A673 (cell line): Measurements from ENCODE around the gene EYA4. TPM values are rescaled to one million over a fixed set of nuclear protein-coding genes. Genes with fewer than 3 reads are reported as not detected.

ENCODE experiments used
- BruUV-seq: library from RNA; stranded (reverse); fragments of 400-500 nt; replicated peaks from 2 replicates; lab custom pipeline; 2021; lab: Mats Ljungman, UMichigan
- CTCF ChIA-PET: fragments of 300-600 bp; sonication (Branson Sonifier 250); formaldehyde crosslinking; loops from one replicate; lab custom pipeline; 2022; ENCODE audit warnings: antibody characterized with exemption; lab: Charles Lee
- POLR2A ChIA-PET: fragments of 300-600 bp; sonication (Branson Sonifier 250); formaldehyde crosslinking; loops from one replicate; lab custom pipeline; 2022; ENCODE audit warnings: antibody characterized with exemption; ENCODE audit not compliant: low non-redundant PET; lab: Charles Lee
- DNase-seq: peaks from one replicate; pipeline ENCODE4 v3.0.0-alpha.2; 2015; ENCODE audit warnings: low spot score
- H3K27ac ChIP-seq: fragments of 200-600 bp; sonication (generic); 2 replicates; pipeline ENCODE4 v1.5.1; 2016; ENCODE audit warnings: mixed run types, low read depth, mild to moderate bottlenecking, mixed read lengths, antibody characterized with exemption, low read length; ENCODE audit not compliant: poor library complexity, severe bottlenecking
- H3K27me3 ChIP-seq: fragments of 200-600 bp; sonication (generic); replicated peaks from 2 replicates; pipeline ENCODE4 v1.6.1; 2017; ENCODE audit warnings: mixed run types, low read depth, mild to moderate bottlenecking, mixed read lengths, antibody characterized with exemption, low read length; ENCODE audit not compliant: insufficient read depth, poor library complexity
- H3K36me3 ChIP-seq: fragments of 200-600 bp; sonication (generic); 2 replicates; pipeline ENCODE4 v1.6.1; 2016; ENCODE audit warnings: mixed run types, mild to moderate bottlenecking, mixed read lengths, antibody characterized with exemption, low read length; ENCODE audit not compliant: insufficient read depth, poor library complexity, severe bottlenecking
- H3K4me1 ChIP-seq: fragments of 200-600 bp; sonication (generic); 2 replicates; pipeline ENCODE4 v1.6.1; 2017; ENCODE audit warnings: mixed run types, mild to moderate bottlenecking, mixed read lengths, antibody characterized with exemption, low read length; ENCODE audit not compliant: insufficient read depth, poor library complexity, severe bottlenecking
- H3K4me3 ChIP-seq: fragments of 200-600 bp; sonication (generic); 2 replicates; pipeline ENCODE4 v1.5.1; 2016; ENCODE audit warnings: low read depth, mixed run types, mild to moderate bottlenecking, mixed read lengths, low read length; ENCODE audit not compliant: poor library complexity, severe bottlenecking
- H3K9me3 ChIP-seq: fragments of 200-600 bp; sonication (generic); 2 replicates; pipeline ENCODE4 v1.6.1; 2016; ENCODE audit warnings: mixed run types, low read depth, mild to moderate bottlenecking, mixed read lengths, antibody characterized with exemption, low read length; ENCODE audit not compliant: poor library complexity, severe bottlenecking
- EZH2 ChIP-seq: fragments of 200-600 bp; sonication (generic); IDR thresholded peaks from 2 replicates; pipeline ENCODE4 v1.6.1; 2017; ENCODE audit warnings: borderline replicate concordance, low read depth, mild to moderate bottlenecking, mixed read lengths, antibody characterized with exemption, low read length; ENCODE audit not compliant: poor library complexity, severe bottlenecking
- intact Hi-C: fragments of 100-400 bp; cut with micrococcal nuclease; formaldehyde crosslinking; loops from one replicate; pipeline ENCODE4 v1.10.0; 2022; ENCODE audit not compliant: unreplicated experiment
- total RNA-seq: library from RNA; stranded (reverse); gene quantifications from 2 replicates; pipeline ENCODE4 v1.2.3, GENCODE V29; 2021
- TF ChIP-seq, protein P1 (sequence below): fragments of 300-800, 200-600 bp; sonication (generic); conservative IDR thresholded peaks from 2 replicates; pipeline ENCODE4 v1.5.1; 2017; ENCODE audit warnings: low read depth, mild to moderate bottlenecking, antibody characterized with exemption, low read length, moderate library complexity, mixed read lengths

Gene EYA4
- total RNA-seq, 1 experiment from 2014 or later = 1.3 TPM

DNA sequence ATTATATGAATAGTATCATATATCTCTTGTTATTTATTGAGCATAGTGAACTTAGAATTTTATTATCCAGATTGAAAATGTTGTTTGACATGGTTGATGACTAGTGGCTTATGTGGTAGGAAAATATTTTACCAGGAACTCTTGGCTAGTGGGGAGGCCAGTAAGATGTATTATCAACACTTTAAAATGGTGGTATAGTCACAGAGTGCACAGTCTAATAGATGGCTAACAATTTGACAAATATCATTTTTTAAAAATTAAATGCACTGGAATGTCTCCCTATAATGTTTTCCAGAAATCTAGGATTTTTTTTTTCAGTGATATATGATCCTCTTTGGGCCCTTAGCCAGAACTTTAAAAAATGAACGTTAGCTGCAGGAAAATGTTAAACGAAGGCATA lies 26.9 kb upstream of the EYA4 start:
- DNase-seq = no peak
- CTCF ChIA-PET = no interaction called here
- no peak overlapping the region for H3K27ac ChIP-seq
- intact Hi-C loops = no loop called here
- no peaks in the 10 kb centered on the region for H3K36me3 ChIP-seq
- POLR2A ChIA-PET = no interaction called here
- no peak overlapping the region for H3K4me3 ChIP-seq
- BruUV-seq = no TSS peak
- TF ChIP-seq, protein P1, sequence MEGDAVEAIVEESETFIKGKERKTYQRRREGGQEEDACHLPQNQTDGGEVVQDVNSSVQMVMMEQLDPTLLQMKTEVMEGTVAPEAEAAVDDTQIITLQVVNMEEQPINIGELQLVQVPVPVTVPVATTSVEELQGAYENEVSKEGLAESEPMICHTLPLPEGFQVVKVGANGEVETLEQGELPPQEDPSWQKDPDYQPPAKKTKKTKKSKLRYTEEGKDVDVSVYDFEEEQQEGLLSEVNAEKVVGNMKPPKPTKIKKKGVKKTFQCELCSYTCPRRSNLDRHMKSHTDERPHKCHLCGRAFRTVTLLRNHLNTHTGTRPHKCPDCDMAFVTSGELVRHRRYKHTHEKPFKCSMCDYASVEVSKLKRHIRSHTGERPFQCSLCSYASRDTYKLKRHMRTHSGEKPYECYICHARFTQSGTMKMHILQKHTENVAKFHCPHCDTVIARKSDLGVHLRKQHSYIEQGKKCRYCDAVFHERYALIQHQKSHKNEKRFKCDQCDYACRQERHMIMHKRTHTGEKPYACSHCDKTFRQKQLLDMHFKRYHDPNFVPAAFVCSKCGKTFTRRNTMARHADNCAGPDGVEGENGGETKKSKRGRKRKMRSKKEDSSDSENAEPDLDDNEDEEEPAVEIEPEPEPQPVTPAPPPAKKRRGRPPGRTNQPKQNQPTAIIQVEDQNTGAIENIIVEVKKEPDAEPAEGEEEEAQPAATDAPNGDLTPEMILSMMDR = no peak
- TF ChIP-seq EZH2 = no peak
- H3K9me3 ChIP-seq = no peaks in the 10 kb centered on the region
- H3K4me1 ChIP-seq = no peaks in the 10 kb centered on the region
- H3K27me3 ChIP-seq = peaks cover 3% of the 10 kb centered on the region

DNA sequence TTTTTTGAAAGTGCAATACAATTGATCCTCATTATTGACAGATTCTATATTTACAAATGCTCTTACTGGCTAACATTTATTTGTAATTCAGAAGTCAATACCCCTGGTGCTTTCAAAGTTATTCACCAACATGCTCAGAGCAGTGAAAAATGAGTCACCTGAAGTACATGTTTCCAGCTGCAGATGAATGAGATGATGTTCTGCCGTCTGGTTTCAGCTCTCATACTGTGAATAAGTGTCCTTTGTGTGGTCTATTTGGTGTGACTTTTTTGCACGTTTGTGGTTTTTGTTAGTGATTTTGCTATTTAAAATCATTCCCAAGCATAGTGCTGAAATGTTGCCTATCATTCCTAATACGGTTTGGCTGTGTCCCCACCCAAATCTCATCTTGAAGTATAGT lies 22.3 kb upstream of the EYA4 start:
- Histone ChIP-seq H3K4me1 (no peaks in the 10 kb centered on the region), H3K27me3 (no peaks in the 10 kb centered on the region), H3K9me3 (no peaks in the 10 kb centered on the region), H3K36me3 (no peaks in the 10 kb centered on the region), H3K4me3 (no peak overlapping the region), H3K27ac (no peak overlapping the region)
- TF ChIP-seq, protein P1 = no peak
- no peak for TF ChIP-seq EZH2
- CTCF ChIA-PET = no interaction called here
- DNase-seq = no peak
- no TSS peak for BruUV-seq
- intact Hi-C loops = no loop called here
- POLR2A ChIA-PET = no interaction called here

DNA sequence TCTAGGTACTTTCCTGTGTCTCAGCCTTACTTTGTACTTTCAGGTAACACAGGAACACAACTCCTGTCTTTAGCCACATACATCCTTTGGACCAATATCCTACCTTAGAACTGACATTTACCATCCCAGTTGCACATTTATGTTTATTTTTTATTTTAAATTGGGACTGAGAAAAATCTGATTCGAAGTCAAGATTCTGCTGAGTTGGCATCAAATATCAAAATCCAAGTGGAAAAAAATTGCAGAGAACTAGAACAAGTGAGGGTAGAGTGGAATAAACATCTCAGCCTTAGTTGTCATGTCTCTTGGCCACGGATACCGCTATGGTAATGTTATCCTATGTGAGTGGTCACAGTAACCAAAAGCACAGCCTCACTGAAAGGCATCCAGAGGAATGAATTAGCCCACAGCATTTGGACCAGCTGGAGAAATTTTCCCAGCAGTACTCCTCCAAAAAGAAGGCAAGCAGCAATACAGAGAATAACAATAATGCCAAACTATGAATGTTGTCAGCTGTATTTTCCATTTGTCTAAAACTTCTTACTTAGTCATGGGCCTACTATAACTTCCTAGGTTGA lies 17.6 kb upstream of the EYA4 start:
- no peaks in the 10 kb centered on the region for H3K36me3 ChIP-seq
- H3K4me1 ChIP-seq = no peaks in the 10 kb centered on the region
- TF ChIP-seq, protein P1 = no peak
- no peak for TF ChIP-seq EZH2
- no TSS peak for BruUV-seq
- no peaks in the 10 kb centered on the region for H3K27me3 ChIP-seq
- ChIA-PET POLR2A (no interaction called here), CTCF (no interaction called here)
- no peaks in the 10 kb centered on the region for H3K9me3 ChIP-seq
- intact Hi-C loops = no loop called here
- no peak overlapping the region for H3K27ac ChIP-seq
- no peak overlapping the region for H3K4me3 ChIP-seq
- DNase-seq = no peak
